HG03196 (cell line): ENCODE measurements around the gene LYRM9.
"Not testable (repeated sequence)": the region's sequence is repeated elsewhere in the genome, so short reads cannot be mapped to it uniquely, and the experiment has no call there.

ENCODE experiments used
- ATAC-seq: cut with Tn5 transposase; IDR thresholded peaks from one replicate; pipeline ENCODE4 v1.9.1; 2021; ENCODE audit not compliant: unreplicated experiment

The LYRM9 gene

GRCh38 chr17:27845264-27846041 lies 47.7 kb downstream of the LYRM9 start:
- ATAC-seq = no peak

GRCh38 chr17:27840688-27841087 lies 52.5 kb downstream of the LYRM9 start:
- ATAC-seq = no peak

GRCh38 chr17:27840406-27840678 lies 52.8 kb downstream of the LYRM9 start:
- not testable (repeated sequence) for ATAC-seq

DNA sequence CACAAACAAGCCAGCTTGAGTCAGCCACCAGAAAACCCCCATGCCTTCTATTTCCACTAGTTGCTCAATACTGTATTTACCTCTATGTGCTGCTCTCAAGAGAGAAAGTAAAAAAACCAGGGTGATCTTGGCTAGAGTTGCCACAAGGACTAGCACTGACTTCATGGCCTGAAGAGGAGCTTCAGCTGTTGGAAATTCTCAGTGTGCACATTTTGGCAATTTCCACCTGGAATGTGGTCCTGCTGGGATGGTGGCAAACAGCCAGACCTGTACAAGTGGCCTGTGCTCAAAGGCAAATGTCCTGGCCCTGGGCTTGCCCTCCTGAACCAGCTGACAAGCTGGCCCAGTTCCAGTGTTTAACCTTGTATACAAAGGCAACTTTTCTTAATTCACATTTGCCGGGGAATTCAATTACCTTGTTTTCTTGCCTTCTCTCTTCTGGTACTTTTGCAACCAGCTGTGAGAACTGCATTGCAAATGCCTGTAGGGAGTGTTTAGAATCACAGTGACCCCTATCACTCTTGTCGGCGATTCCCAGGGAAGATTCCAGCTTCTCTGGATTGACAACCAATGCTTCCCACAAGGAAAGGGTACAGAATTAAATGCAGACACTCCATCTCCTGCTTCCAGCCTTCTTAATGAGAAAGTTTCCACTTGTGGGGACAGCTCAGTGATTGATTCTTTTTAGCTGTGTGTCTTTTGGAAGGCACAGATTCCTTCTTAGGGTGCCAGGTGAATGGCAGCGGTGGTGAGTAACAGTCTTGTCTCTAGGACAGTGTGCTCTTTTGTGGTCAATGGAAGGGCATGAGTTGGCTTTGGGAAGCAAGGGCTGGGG lies 53.4 kb downstream of the LYRM9 start:
- not testable (repeated sequence) for ATAC-seq

DNA sequence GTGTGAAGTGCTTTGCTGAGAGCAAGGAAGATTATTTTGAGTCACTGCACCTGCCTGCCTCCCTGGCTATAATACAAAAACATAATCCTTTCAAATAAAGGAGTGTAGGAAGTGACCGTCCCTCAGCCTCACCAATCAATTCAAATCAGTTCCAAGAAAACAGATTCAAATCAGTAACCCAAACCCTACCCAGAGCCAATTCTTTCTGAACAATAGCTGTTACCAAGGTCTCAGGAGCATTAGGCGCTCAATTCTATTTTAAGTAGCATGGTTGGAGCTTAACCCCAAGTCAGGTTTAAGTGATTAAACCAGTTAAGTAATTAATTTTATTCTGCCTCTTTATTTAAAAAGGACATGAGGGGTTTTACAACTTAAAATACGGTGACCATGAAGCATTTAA lies 54.6 kb downstream of the LYRM9 start:
- ATAC-seq = not testable (repeated sequence)

GRCh38 chr17:27837769-27838168 lies 55.4 kb downstream of the LYRM9 start:
- not testable (repeated sequence) for ATAC-seq

GRCh38 chr17:27836651-27837050 lies 56.5 kb downstream of the LYRM9 start:
- ATAC-seq = no peak

- no peak for ATAC-seq
Measured at GRCh38 chr17:27834571-27834970, 58.6 kb downstream of the LYRM9 start.

DNA sequence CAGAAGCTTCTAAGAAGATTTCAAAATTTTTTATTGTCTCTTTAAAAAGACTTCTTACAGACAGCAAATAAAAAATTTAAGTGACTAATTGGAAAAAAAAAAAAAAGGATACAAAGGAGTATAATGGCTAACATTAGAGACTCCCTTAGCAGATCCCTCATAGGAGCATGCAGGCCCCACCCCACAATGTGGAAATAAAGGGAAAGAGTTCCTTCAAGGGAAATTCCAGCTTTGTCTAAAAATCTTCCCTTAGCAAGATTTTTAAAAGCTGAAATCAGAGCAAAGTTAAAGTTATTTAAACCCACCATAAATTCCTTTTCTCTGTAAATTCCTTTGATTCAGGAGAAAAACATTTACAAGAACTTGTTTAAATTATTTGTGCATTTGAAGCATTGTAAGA lies 60.3 kb downstream of the LYRM9 start:
- no peak for ATAC-seq

- not testable (repeated sequence) for ATAC-seq
Measured at GRCh38 chr17:27829888-27830287, 63.3 kb downstream of the LYRM9 start.

GRCh38 chr17:27829143-27829711 lies 63.9 kb downstream of the LYRM9 start:
- not testable (repeated sequence) for ATAC-seq
